Peyer's patch (tissue), 4 donors: ENCODE results near the gene ULK2. TPM values are rescaled to one million over a fixed set of nuclear protein-coding genes. Genes with fewer than 3 reads are reported as not detected.

Experiments
- DNase-seq, 3 donors: peaks; one replicate each; pipeline ENCODE4 v3.0.0-alpha.2; 2017 to 2019
- H3K27ac ChIP-seq, 4 donors: fragments of 200-600 bp; sonication (generic); one replicate each; pipeline ENCODE4 v1.5.1; 2016 to 2019
- H3K27me3 ChIP-seq, 2 donors: fragments of 200-600 bp; sonication (generic); one replicate each; pipeline ENCODE4 v1.5.1; 2019
- H3K36me3 ChIP-seq, 3 donors: fragments of 200-600 bp; sonication (generic); one replicate each; pipeline ENCODE4 v1.5.1; 2016 to 2019
- H3K4me1 ChIP-seq, 4 donors: fragments of 200-600 bp; sonication (generic); one replicate each; pipeline ENCODE4 v1.5.1; 2016 to 2019
- H3K4me3 ChIP-seq, 4 donors: fragments of 200-600 bp; sonication (generic); 1 replicate in 3 of 4; 2 replicates in 1 of 4; pipeline ENCODE4 v1.5.1; 2016 to 2019; ENCODE audit warnings: mild to moderate bottlenecking in 1 of 4
- H3K9me3 ChIP-seq, 4 donors: fragments of 200-600 bp; sonication (generic); one replicate each; pipeline ENCODE4 v1.5.1; 2016 to 2019; ENCODE audit warnings: mild to moderate bottlenecking in 1 of 4
- POLR2A ChIP-seq, 2 donors: fragments of 450-650 bp; IDR thresholded peaks; one replicate each; pipeline ENCODE4 v1.5.1; 2017; ENCODE audit warnings: antibody characterized with exemption in 2 of 2, mild to moderate bottlenecking in 2 of 2, moderate library complexity in 2 of 2
- total RNA-seq, 4 donors: library from RNA; depleted of rRNA; stranded (reverse); fragments of >200 nt; gene quantifications; one replicate each; pipeline ENCODE4 v1.1.0, GENCODE V29; 2016
- TF ChIP-seq, protein P1 (sequence below), 6 experiments: fragments of 450-650 bp in 4 of 6; fragments of 200-600 bp in 2 of 6; sonication (generic) in 1 of 6; IDR thresholded peaks; one replicate each; pipeline ENCODE4 v1.5.1; 2017 to 2019; ENCODE audit warnings: antibody characterized with exemption in 6 of 6, mild to moderate bottlenecking in 3 of 6, moderate library complexity in 1 of 6

Gene ULK2
- total RNA-seq, result 1 to 10 TPM; 2.8 to 8.8 (median 5.3) TPM

DNA sequence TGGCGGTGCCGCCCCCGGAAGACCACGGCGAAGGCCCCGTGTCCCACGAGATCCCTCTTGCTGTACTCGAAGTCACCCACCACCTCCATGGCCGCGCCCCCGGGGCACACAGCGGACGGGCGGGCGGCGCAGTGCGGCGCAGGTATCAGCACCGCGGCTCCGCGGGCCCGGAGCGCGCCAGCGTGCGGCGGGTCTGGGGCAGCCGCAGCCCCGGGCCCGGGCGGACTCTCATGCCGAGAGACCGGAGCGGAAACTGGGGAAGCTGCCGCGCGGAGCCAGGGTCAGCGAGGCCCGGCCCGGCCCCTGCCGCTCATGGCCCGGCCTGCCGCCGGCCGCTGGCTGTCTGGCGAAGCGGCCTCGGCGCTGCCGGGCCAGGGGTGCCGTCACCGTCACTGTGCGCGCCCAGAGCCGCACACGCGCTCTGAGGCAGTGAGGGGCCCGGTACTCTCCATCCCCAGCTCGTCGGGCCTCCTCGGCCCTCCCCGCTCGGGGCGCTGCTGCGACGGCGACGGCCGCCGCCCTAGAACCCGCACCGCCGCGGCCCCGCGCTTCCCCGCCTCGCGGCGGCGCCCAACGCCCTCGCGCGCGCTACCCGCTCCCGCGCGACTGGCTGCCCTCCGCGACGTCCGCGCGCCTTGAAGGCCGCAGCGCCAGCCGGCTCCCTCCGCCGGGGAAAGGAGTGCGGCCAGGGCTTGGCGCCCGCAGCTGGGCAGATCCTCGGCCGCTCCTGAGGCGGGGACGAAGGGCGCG is at the start of gene ULK2:
TSS of gene ULK2 (minus strand) at position 608 of the 750 bp plus-strand sequence. CDS start at position 89, 519 bp downstream.
- no peaks in the 10 kb centered on the region for H3K36me3 ChIP-seq
- no peaks in the 10 kb centered on the region for H3K27me3 ChIP-seq

DNA sequence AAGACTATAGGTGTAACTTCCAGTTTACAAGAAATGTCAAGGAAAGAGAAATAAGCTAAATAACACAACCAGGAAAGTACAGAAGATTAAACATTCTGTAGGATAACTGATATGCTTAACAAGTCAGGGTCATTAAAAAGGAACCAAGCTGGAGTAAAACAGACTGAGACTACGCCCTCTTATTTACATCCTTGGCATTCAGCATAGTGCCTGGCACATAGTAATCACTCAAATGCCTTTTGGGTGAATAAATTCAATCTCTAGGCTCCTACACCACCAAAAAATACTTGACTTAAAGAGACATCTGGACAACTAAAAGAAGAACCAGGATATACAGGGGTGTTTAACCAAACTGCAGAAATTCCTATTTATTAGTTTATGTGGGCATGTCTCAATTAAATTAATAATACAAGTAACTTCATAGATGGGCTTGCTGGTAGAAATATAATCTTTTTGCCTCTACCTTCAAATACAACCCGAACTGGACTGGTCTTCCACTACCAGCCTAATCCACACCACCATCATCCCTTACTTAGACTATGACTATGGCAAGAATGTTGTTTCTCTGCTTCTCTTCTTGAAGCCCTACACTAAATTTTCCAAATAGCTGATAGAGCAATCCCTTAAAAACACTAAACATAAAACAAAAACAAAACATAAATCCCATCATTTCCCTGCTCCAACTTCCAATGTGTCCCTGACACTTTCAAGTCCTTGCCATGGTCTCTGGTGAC is 47.7 kb upstream of the ULK2 start:
- H3K27me3 ChIP-seq, result no peaks in the 10 kb centered on the region
- H3K4me3 ChIP-seq, result no peak overlapping the region
- peaks cover 0 to 90% (median 0%) of the 10 kb centered on the region in 3 donors for H3K36me3 ChIP-seq
- no peak overlapping the region for H3K27ac ChIP-seq
- no peaks in the 10 kb centered on the region for H3K4me1 ChIP-seq
- TF ChIP-seq, protein P1, sequence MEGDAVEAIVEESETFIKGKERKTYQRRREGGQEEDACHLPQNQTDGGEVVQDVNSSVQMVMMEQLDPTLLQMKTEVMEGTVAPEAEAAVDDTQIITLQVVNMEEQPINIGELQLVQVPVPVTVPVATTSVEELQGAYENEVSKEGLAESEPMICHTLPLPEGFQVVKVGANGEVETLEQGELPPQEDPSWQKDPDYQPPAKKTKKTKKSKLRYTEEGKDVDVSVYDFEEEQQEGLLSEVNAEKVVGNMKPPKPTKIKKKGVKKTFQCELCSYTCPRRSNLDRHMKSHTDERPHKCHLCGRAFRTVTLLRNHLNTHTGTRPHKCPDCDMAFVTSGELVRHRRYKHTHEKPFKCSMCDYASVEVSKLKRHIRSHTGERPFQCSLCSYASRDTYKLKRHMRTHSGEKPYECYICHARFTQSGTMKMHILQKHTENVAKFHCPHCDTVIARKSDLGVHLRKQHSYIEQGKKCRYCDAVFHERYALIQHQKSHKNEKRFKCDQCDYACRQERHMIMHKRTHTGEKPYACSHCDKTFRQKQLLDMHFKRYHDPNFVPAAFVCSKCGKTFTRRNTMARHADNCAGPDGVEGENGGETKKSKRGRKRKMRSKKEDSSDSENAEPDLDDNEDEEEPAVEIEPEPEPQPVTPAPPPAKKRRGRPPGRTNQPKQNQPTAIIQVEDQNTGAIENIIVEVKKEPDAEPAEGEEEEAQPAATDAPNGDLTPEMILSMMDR (IDR thresholded peaks at IDR 0.05), result no peak
- TF ChIP-seq POLR2A (IDR thresholded peaks at IDR 0.05), result no peak
- H3K9me3 ChIP-seq, result no peaks in the 10 kb centered on the region
- DNase-seq, result no peak

More for the DNA sequence above, at the start of gene ULK2:
- peak in 2 of 3 donors; percentile 65 to 68 for DNase-seq
- Histone ChIP-seq H3K4me1 (peaks cover 0 to 10% (median 0%) of the 10 kb centered on the region in 4 donors), H3K9me3 (no peaks in the 10 kb centered on the region), H3K4me3 (peak within 1 kb of the TSS; percentile 73 to 89 (median 83)), H3K27ac (peak within 1 kb of the TSS; percentile 66 to 85 (median 79))
- TF ChIP-seq, protein P1 (IDR thresholded peaks at IDR 0.05), result peak in 3 of 6 experiments; percentile 10 to 30 (median 30)
- TF ChIP-seq POLR2A (IDR thresholded peaks at IDR 0.05), result peak in 1 of 2 donors; percentile 68

DNA sequence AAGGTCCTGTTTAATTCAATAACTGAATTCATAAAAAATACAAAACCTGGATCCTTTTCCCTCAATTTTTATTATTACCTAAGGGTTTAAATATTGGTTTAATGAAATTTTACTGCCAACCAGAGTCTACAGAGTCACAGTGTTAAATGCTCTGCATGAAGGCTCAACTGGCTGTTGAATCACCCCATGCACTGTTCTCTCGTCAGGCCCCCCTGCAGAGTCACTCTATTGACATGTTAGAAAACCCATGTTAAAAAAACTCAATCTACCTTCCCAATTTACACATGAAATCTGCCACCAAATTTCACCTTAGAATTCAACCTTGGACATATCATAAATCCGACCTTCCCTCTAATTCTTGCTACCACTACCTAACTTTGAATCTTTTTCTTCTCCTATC is 43.3 kb upstream of the ULK2 start:
- TF ChIP-seq, protein P1 (IDR thresholded peaks at IDR 0.05), result no peak
- TF ChIP-seq POLR2A (IDR thresholded peaks at IDR 0.05), result no peak
- Histone ChIP-seq H3K4me3 (no peak overlapping the region), H3K27ac (no peak overlapping the region), H3K36me3 (peaks cover 0 to 79% (median 0%) of the 10 kb centered on the region in 3 donors), H3K4me1 (no peaks in the 10 kb centered on the region), H3K27me3 (no peaks in the 10 kb centered on the region), H3K9me3 (no peaks in the 10 kb centered on the region)
- no peak for DNase-seq

DNA sequence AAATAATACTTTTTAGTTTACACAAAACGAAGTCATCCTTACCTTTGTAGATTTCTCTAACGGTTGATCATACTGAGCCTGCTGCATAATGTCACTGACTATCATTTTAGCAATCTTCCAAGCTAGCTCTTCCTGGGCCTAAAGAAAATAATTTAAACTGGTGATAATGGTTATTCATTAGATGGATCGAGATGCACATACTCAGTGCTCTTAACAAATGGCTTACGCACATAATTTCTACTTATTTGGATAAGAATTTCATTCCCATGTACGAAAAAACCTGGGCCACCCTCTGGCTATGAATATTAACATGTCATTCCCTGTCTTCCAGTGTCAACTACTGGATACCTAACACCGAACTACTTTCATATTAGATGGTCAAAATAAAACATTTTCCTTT is 41.4 kb upstream of the ULK2 start:
- no peaks in the 10 kb centered on the region for H3K9me3 ChIP-seq
- TF ChIP-seq, protein P1 (IDR thresholded peaks at IDR 0.05), result no peak
- TF ChIP-seq POLR2A (IDR thresholded peaks at IDR 0.05), result no peak
- H3K27me3 ChIP-seq, result no peaks in the 10 kb centered on the region
- H3K4me3 ChIP-seq, result no peak overlapping the region
- DNase-seq, result no peak
- H3K36me3 ChIP-seq, result peaks cover 0 to 78% (median 0%) of the 10 kb centered on the region in 3 donors
- H3K4me1 ChIP-seq, result no peaks in the 10 kb centered on the region
- H3K27ac ChIP-seq, result no peak overlapping the region

DNA sequence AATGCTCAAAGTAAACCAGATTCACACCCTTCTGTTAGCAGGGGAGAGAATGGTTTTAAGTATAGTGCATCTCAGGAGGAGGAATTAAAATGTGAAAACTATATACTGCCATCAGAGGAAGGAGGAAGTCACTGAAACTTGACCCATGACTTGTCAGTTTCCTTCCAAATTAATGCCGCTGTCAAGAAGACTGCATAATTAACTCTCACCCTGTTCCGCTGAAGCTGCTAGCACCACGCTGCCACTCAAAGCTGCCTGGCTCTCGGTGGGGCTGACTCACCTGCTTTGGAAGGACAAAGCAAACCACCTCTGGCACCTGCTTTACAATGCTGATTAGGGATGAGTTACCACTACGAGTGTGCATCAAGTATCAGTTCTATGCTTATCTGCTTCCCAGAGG is 37.8 kb upstream of the ULK2 start:
- DNase-seq, result no peak
- Histone ChIP-seq H3K4me3 (no peak overlapping the region), H3K27me3 (no peaks in the 10 kb centered on the region), H3K27ac (no peak overlapping the region), H3K36me3 (peaks cover 0 to 75% (median 0%) of the 10 kb centered on the region in 3 donors), H3K9me3 (no peaks in the 10 kb centered on the region), H3K4me1 (no peaks in the 10 kb centered on the region)
- no peak for TF ChIP-seq POLR2A (IDR thresholded peaks at IDR 0.05)
- TF ChIP-seq, protein P1 (IDR thresholded peaks at IDR 0.05), result no peak
